Germinal center (tissue), 1 donor: ENCODE measurements around the gene ACOT7.

Source experiments
- DNase-seq: peaks from one replicate; pipeline ENCODE4 v3.0.0; 2012; ENCODE audit warnings: mixed read lengths, low spot score

ACOT7 gene

DNA sequence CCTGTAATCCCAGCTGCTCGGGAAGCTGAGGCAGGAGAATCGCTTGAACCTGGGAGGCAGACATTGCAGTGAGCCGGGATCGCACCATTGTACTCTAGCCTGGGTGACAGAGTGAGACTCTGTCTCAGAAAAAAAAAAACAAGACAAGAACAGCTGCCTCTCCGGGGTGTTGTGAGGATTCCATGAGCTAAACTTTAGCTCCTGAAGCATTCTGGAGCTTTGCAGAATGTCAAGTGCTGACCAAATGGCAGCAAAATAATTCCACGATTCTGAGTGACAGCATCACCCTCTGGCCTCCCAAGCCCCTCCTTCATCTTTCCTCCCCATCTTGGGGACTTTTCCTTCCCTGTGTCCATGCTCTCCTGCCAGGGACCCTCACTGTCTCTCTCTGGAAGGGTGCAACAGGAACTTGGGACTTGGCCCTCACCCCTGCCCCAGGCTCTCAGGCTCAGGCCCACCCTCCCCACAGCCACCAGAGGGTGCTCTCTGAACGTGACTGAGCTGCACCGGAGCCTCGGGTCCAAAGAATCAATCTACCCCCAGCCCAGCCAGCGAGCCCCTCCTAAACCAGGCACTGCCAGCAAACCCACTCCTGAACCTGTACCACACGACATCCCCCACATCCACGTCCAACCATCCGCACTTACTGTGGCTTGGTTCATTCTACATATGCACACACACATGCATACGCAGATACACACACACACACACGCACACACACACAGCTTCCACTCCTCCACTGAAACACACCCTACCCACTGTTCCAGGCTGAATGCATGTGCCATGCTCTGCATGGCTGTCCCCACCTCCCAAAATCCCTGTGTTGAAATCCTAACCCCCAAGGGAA is 45.7 kb downstream of the ACOT7 start:
- peak; percentile 53 for DNase-seq

DNA sequence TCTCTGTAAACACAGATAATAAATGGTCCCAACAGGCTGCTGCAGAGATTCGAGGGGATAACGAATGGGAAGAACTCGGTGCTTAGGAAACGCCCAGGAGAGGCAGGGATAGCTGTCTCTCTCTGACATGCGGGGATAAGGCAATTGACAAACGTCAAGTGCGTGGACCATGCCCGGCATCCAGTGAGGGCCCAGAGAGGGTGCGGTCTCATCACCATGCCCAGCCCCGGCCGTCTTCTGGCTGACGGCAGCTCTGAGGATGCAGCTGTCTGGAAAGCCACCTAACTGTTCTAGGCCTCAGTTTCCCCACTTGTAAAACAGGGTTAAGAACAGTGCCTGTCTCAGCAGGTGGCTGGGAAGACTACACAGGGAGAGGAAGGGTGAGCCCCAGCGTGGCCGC is 48.1 kb downstream of the ACOT7 start:
- no peak for DNase-seq

DNA sequence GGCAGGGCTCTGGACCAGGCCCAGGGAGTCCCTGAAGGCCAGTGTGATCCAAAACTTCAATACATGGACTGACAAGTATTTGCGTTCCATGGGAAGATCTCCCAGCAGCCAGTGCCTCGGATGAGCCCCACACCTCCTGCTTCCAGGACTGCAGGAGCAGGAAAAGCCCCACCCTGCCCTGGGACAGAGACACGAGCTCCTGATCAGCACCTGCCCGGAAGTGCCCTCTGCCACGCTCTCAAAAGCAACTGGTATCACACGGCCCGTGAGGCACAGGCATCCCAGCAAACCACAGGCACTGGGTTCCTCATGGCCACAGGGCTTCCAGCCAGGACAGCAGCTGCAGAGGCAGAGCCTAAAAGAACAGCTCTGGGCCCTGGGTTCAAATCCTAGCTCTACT is 48.6 kb downstream of the ACOT7 start:
- no peak for DNase-seq

DNA sequence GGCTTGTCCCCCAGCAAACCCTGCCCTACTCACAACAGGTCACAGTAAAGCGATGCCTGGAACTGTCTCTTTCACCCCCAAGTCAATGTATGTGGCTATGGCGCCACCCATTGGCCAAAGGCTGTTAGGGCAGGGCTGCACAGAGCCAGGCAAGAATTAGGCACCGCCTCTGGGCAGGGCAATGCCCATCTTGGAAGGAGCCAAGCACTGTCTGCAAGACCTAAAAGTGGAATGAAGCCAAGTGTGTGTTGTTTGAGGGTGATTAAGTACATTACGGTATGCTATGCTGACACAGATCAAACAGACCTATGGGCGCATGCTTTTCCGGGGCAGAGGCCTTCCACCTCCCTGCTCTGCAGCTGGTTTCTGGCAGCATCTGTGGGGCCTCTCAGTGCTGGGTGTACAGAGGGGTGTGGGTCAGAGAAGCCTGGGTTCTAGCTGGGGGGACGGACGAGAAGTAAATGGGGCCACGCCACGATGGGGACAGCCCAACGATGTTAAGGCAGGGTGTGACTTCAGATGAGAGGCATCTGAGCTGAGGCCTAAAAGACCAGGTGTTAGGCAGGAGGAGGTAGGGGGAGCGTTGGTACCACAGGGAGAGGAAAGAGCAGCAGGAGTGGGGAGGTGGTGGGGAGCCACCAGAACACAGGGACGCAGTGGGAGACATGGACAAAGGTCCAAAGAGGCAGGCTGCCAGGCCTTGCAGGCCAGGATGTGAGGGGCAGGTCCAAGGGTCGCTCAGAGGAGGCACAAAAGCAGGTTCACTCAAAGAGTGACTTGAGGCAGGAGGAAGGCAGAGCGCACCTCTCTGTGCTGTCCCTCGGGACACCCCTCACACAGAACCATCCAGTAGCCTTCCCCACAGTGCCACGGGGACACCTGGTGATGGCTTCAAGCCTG is 49.8 kb downstream of the ACOT7 start:
- peak; percentile 54 for DNase-seq

DNA sequence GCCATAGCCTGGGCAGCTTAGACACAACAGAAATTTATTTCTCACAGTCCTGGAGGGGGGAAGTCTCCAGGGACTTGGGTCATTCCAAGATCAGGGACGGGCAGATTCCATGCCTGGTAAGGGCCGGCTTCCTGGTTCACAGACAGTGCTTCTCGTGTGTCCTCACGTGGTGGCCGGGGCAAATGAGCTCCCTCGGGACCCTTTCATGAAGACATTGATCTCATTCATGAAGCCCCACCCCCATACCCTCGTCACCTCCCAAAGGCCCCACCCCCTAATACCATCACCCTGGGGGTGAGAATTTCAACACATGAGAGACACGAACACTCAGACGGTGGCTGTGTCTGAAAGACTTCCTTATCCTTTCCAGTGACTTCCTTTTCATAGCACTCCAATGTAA is 51.5 kb downstream of the ACOT7 start:
- DNase-seq: no peak

DNA sequence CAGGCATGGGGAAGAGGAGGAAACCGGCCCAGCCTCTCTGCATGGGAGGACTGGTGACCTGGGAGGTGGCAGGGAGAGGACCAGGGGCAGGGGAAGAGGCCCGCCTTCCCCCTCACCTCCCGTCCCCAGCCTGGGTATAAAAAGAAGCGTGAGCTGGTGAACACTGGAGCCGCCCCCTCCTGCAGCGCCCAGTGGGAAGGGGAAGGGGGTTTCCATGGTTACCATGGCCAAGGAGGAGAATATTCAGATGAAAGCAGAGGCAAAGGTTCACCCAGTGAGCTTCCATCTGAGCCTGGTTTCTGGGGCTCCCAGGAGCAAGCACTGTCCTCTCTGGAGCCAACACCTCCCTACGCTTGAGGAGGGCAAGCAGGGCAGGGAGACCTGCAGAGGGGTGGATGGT is 54.9 kb downstream of the ACOT7 start:
- DNase-seq: no peak

DNA sequence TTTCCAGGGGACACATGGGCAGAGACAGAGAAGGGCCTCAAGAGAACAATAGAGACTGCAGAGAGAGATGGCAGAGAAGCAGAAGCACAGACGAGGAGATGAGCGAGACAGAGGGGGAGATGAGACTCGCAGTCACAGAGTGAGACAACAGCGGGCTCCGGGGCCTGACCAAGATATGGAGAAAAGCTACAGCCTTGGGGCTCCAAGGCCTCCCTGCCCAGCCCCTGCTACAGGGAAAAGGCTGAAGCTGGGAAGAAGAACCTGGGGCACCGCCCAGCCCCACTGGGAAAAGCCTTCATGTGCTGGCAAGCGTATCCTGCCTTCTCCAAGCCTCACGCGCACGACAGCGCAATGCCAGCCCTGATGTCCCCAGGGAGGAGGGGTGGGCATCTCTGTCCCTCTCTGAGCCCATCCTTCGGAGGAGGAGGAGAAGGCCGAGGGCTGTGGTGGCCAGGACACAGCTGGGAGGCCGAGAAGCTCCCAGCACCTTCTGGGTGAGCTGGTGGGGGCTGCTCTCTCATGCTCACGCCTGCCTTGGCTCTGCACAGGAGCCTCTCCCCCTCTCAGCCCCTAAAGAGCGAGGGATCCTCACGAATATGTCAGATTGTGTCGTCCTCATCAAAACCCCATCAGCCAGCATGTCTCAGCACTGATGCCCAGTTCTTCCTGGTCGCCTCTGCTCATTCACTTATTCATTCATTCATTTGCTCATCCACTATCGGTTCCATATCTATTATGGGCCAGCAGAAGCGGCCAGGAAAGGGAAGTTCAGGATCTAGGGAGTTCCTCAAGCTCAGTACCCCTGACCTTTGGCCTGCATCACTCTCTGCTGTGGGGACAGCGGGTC is 56.6 kb downstream of the ACOT7 start:
- no peak for DNase-seq

DNA sequence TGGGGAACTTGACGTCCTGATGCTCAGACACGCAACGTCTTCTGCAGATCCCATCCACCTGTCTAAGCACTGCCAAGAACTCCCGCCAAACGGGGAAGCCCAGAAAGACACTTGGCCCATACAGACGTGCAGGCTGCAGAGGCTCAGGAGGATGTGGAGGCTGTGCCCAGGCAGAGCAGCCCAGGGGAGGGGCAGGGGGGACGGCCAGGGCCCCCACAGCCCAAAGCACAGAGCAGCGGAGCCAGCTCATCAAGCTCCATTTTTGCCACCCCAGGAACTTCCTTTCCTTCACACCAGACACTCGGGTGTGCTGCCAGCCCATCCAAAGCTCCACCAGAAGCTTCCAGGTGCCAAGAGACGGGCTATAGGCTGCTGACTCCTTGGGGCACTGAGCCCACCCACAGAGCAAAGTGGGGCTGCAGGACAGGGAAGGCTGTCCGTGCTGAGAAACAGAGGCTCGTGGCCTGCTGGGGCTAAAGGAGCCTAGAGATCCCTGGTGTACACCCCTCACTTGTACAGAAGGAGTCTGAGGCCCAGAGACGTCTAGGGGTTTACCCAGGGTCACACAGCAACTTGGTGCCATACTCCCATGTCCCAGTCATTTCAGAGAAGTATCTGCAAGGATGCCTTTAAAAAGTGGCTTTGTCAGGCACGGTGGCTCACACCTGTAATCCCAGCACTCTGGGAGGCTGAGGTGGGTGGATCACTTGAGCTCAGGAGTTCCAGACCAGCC is 59.1 kb downstream of the ACOT7 start:
- no peak for DNase-seq

DNA sequence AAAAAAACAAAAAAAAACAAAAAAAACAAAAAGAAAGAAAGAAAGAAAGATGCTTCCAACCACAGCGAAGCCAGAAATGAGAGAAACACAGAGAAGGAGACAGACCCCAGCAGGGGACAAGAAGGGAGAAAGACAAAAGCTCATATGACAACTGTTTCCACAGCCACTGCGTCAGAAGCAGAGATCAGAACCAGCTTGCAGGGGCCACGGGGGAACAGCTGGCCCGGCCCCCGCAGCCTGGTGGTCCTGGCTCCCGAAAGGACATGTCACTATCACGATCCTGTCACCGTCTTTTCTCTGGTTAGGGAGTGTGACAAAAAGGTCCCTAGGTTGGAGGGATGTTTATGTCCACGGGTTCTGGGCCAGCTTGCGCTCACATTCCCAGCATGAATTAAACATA is 60.7 kb downstream of the ACOT7 start:
- DNase-seq: no peak

DNA sequence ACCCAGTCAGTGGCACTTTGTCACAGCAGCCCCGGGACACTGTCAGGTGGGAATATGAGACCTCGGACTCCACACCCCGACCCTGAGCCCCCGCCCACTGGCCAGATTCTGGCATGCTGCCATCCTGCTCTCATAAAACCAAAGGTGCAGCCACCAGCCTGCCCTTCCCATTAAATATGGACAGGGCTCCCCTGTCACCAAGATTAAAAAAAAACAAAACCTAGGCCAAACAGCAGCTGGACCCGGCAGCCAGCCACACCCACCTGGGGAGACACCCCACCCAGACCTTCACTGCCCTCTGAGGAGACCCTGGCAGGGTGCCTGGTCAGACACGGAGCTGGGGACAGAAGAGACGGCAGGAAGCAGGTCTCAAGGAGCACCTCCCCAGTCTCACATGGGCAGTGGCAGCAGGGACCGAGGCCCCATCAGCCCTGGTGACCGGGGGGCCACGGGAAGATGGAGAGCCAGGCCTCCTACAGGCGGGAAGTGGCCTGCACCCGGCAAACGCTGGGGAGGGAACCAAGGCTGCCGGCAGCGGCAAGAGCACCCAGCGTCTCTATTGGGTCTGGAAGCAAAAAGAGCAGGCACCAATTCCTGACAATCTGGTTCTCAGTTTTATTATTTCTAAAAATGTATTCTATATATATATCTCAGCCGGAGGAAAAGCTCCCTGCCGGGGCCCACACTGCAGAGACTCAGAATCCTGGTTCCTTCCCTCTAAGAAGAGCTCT is 61.9 kb downstream of the ACOT7 start:
- DNase-seq: no peak

DNA sequence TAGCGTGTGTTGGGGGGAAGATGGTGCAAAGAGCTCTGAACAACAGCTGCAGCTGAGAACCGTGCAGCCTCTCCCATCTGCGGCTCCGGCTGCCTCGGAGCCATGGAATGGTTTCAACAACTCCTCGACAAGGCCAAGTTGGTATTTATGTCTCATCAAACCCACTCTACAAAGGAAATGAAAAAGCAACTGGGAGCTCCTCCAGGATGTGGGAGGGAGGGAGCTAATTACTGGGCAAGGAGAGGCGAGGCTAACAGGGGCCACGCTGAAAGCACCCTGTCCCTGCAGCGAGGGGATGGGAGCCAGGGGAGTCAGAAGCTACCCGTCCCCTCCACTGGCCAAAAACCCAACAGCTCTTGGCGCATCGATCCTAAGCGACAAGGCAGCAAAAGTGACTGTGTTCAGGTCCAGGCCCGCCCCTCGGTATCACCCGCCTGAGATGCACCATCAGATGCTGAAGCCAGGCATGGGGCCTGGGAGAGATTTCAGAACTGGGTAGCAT is 63.1 kb downstream of the ACOT7 start:
- DNase-seq: no peak

DNA sequence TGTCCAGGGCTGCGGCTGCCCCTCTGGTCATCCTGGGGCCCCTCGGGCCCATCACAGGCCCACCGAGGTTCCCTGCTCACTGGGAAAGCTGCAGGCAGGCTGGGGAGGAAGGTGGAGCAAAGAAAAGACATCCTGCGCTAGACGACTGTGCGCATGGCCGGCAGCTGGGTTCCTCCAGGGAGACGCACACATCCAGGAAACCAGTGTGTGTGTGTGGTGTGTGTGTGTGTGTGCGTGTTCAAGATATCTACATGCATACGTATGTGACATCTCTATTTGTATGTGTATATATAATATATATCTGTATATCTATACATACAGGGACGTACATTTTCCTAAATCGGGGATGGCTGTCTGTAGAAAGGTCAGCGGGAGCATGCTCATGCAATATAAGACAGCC is 63.7 kb downstream of the ACOT7 start:
- no peak for DNase-seq

DNA sequence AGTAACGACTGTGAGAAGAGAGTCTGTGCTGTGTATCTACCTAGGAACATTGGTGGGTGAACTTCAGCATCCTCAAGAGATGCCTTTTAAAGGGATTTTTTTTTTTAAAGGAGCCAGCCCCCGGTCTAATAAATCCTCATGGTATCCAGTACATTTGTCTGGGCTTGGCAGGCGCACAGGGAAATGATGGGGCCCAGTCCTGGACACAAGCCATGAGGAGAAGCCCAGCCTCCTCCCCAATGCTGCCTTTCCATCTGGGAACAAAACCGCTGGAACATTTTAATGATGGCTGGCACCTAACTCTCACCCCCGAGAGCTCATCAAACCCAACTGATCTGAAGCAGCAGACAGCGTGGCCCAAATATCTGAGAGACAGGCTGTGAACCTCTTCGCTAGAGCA is 64.2 kb downstream of the ACOT7 start:
- no peak for DNase-seq

DNA sequence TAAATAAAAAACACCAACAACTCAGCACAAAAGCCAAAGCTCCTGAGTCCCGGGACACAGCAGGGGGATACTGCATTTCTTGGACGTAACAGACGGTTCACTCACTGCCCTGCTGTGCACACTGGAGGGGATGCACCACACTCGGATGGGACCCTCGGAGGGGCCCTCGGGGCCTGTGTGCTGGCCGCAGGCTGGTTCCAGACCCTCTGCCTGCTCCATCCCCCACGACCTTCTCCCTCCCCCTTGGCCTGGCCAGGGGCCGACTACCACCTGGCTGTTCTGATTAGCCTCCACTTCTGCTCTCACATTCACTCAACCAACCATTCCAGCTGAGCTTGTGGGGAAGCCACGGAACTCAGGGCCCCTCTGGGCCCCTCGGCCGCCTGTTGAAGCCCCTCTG is 64.9 kb downstream of the ACOT7 start:
- no peak for DNase-seq

DNA sequence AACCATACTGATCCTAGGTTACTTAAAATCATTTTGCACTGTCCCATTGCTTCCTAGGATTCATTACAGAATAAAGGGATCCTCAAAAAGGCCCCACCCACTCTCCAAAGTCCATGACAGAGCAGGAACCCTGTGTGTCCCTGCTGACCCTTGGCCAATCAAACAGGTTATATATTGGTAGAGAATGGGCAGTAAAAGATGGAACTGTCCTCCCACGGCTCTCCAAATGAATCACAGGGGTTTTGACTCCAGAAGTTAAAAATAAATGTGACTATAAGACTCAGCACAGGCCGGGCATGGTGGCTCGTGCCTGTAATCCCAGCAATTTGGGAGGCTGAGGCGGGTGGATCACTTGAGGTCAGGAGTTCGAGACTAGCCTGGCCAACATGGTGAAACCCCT is 65.5 kb downstream of the ACOT7 start:
- DNase-seq: no peak

DNA sequence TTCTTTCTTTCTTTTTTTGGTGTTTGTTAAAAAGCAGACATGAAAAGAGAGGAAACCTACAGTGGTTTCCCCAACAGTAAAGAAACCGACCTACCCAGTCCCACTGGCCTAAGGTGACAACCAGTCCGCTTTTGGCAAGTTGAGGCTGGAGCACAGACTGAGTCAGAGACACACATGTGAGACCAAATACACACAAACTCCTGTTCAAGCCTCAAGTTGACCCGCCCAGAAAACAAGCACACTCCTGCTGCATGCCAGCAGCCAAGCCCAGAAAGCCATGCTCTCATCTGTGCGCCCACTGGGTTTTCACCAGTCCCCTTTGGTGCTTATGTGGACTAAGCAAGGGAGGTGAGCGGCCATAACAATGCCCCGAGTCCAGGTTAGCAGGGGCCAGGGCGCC is 68.1 kb downstream of the ACOT7 start:
- no peak for DNase-seq

DNA sequence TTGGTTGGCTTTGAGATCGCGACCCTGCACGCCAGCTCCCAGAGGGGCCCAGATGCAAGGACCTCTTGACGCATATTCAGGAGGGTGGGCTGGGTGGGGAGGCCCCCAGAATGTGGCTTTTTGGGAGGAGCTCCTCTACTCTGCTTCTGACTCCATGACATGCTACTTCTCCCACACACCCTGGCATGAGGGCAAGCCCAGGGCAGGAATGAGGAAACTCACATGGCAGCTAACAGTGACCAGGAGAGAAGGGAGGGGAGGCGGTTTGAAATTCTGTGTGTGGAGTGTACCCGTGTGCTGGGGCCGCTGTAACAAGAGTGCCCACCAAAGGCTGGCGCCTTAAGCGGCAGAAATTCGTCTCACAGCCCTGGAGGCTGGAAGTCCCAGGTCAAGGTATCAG is 71.4 kb downstream of the ACOT7 start:
- DNase-seq: no peak

DNA sequence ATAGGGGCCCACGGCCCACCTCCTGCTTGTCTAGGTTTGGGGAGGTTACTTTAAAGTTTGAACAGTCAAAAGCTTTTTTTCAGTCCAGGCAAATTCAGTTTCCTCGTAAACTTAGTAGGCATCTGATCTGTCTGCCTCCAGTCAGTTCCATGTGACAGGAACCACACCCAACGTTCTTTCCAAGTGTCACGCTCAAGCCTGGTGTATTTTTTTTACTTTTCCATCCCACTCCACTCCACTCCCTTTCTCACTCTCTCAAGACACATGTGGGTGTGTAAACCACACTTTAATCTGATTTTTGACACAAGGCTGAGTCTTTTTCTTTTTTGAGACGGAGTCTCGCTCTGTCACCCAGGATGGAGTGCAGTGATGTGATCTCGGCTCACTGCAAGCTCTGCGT is 72.4 kb downstream of the ACOT7 start:
- DNase-seq: no peak

DNA sequence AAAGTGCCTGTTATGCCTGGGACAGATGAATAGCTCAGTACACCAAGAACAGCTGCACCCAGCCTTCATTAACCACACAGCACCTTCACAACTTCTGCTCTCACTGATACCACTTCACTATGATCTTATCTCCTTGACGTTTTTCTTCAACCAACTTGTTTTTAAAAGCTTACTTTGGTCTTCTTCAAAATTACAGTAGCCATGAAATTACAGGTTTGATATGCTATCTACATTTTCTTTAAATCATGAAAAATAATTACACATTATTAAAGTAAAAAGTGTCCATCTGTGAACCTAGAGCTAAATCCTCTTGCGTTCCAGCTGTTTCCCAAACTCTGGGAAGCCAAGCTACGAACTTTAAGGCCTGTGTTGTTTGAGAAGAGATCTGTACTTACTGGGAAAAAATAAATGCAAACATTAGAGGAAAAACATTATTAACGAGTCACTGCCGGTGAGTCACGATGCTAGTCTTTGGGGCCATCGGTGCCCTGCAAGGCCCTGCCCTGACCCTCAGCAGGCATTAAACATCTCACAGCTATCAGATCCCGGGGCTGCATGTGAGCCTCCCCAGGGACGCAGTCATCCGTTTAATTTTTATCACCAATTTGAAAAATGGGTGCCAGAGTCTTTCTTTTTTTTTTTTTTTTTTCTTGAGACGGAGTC is 76.3 kb downstream of the ACOT7 start:
- no peak for DNase-seq
